ENCODE data around the gene ADGRF1.

DNA sequence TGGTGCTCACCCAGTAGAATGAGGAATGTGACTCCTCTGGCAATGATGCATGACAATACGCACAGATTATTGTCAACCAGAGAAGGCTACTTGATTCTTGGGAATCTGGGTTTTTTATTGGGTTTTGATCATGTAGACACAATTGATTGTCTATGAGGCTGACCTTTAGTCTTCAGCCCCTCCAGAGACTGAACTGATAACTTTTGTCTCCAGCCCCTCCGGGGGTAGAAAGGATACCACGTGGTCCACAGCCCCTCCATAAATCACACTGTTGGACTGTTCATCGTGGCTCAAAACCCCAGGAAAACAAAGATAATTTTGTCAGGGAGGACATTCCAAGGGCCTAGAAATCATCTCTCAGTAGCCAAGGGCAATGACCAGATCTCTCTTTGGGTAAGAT is 62.9 kb downstream of the ADGRF1 start:
- TF ChIP-seq, protein P1, sequence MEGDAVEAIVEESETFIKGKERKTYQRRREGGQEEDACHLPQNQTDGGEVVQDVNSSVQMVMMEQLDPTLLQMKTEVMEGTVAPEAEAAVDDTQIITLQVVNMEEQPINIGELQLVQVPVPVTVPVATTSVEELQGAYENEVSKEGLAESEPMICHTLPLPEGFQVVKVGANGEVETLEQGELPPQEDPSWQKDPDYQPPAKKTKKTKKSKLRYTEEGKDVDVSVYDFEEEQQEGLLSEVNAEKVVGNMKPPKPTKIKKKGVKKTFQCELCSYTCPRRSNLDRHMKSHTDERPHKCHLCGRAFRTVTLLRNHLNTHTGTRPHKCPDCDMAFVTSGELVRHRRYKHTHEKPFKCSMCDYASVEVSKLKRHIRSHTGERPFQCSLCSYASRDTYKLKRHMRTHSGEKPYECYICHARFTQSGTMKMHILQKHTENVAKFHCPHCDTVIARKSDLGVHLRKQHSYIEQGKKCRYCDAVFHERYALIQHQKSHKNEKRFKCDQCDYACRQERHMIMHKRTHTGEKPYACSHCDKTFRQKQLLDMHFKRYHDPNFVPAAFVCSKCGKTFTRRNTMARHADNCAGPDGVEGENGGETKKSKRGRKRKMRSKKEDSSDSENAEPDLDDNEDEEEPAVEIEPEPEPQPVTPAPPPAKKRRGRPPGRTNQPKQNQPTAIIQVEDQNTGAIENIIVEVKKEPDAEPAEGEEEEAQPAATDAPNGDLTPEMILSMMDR (IDR thresholded peaks at IDR 0.05) = no peak
- TF ChIP-seq POLR2A (IDR thresholded peaks at IDR 0.05) = no peak
